H9 (cell line): ENCODE data around the gene TPP1. TPM values are rescaled to one million over a fixed set of nuclear protein-coding genes. Genes with fewer than 3 reads are reported as not detected.

Experiments used
- DNase-seq: peaks from one replicate; pipeline ENCODE4 v3.0.0-alpha.2; 2017
- H2AFZ ChIP-seq: one replicate; pipeline ENCODE4 v1.6.1; 2013; ENCODE audit warnings: mild to moderate bottlenecking, low read length, control low read depth, moderate library complexity
- H2AK5ac ChIP-seq: 2 replicates; pipeline ENCODE4 v1.6.1; 2013; ENCODE audit warnings: low read length, control low read depth, mixed read lengths; ENCODE audit not compliant: insufficient read length
- H2BK120ac ChIP-seq: one replicate; pipeline ENCODE4 v1.6.1; 2013; ENCODE audit warnings: low read depth, mild to moderate bottlenecking, low read length, control low read depth, inconsistent platforms; ENCODE audit not compliant: poor library complexity, severe bottlenecking
- H2BK12ac ChIP-seq: 2 replicates; pipeline ENCODE4 v1.6.1; 2013; ENCODE audit warnings: low read length, control low read depth, mixed read lengths, low read depth; ENCODE audit not compliant: insufficient read length
- H2BK15ac ChIP-seq: 2 replicates; pipeline ENCODE4 v1.6.1; 2013; ENCODE audit warnings: low read depth, low read length, control low read depth
- H2BK20ac ChIP-seq: one replicate; pipeline ENCODE4 v1.6.1; 2013; ENCODE audit warnings: low read depth, mild to moderate bottlenecking, low read length, control low read depth, inconsistent platforms; ENCODE audit not compliant: poor library complexity, severe bottlenecking
- H2BK5ac ChIP-seq: 2 replicates; pipeline ENCODE4 v1.6.1; 2013; ENCODE audit warnings: low read length, control low read depth, mixed read lengths; ENCODE audit not compliant: insufficient read length
- H3K14ac ChIP-seq: 2 replicates; pipeline ENCODE4 v1.6.1; 2013; ENCODE audit warnings: low read length, control low read depth; ENCODE audit not compliant: insufficient read depth
- H3K18ac ChIP-seq: 2 replicates; pipeline ENCODE4 v1.6.1; 2013; ENCODE audit warnings: low read depth, mild to moderate bottlenecking, mixed read lengths, low read length, control low read depth; ENCODE audit not compliant: insufficient read length
- H3K23ac ChIP-seq: 2 replicates; pipeline ENCODE4 v1.6.1; 2013; ENCODE audit warnings: low read length, control low read depth, mixed read lengths, low read depth; ENCODE audit not compliant: insufficient read length
- H3K23me2 ChIP-seq: 2 replicates; pipeline ENCODE4 v1.6.1; 2013; ENCODE audit warnings: low read depth, mild to moderate bottlenecking, mixed read lengths, low read length, control low read depth; ENCODE audit not compliant: insufficient read length, poor library complexity, severe bottlenecking
- H3K27ac ChIP-seq: 2 replicates; pipeline ENCODE4 v1.5.1; 2013; ENCODE audit warnings: low read length, control low read depth, mixed read lengths, low read depth; ENCODE audit not compliant: insufficient read length
- H3K27me3 ChIP-seq: 2 replicates; pipeline ENCODE4 v1.6.1; 2013; ENCODE audit warnings: low read length, control low read depth, inconsistent platforms; ENCODE audit not compliant: insufficient read depth
- H3K4ac ChIP-seq: 2 replicates; pipeline ENCODE4 v1.6.1; 2013; ENCODE audit warnings: low read depth, mild to moderate bottlenecking, control low read depth, inconsistent platforms, low read length, moderate library complexity
- H3K4me1 ChIP-seq: 2 replicates; pipeline ENCODE4 v1.6.1; 2013; ENCODE audit warnings: low read length, control low read depth, inconsistent platforms; ENCODE audit not compliant: insufficient read depth
- H3K4me2 ChIP-seq: 2 replicates; pipeline ENCODE4 v1.6.1; 2013; ENCODE audit warnings: low read length, control low read depth, mixed read lengths; ENCODE audit not compliant: insufficient read length, insufficient read depth
- H3K56ac ChIP-seq: 2 replicates; pipeline ENCODE4 v1.6.1; 2013; ENCODE audit warnings: low read depth, mild to moderate bottlenecking, mixed read lengths, low read length, control low read depth; ENCODE audit not compliant: insufficient read length
- H3K79me1 ChIP-seq: 2 replicates; pipeline ENCODE4 v1.6.1; 2013; ENCODE audit warnings: low read depth, mild to moderate bottlenecking, moderate library complexity, low read length, control low read depth, inconsistent platforms; ENCODE audit not compliant: insufficient read depth, poor library complexity, severe bottlenecking
- H3K79me2 ChIP-seq: 2 replicates; pipeline ENCODE4 v1.6.1; 2013; ENCODE audit warnings: low read length, control low read depth, inconsistent platforms; ENCODE audit not compliant: insufficient read depth
- H3K9ac ChIP-seq: 2 replicates; pipeline ENCODE4 v1.6.1; 2013; ENCODE audit warnings: low read length, control low read depth, mixed read lengths; ENCODE audit not compliant: insufficient read length; ENCODE audit errors: extremely low read depth
- H3K9me3 ChIP-seq: one replicate; pipeline ENCODE4 v1.6.1; 2013; ENCODE audit warnings: low read depth, low read length, inconsistent platforms; ENCODE audit not compliant: control insufficient read depth
- H3T11ph ChIP-seq: one replicate; pipeline ENCODE4 v1.6.1; 2013; ENCODE audit warnings: mild to moderate bottlenecking, low read length, control low read depth, inconsistent platforms
- H4K20me1 ChIP-seq: one replicate; pipeline ENCODE4 v1.6.1; 2013; ENCODE audit not compliant: control insufficient read depth, insufficient read length, insufficient read depth
- H4K5ac ChIP-seq: 2 replicates; pipeline ENCODE4 v1.6.1; 2013; ENCODE audit warnings: low read depth, mild to moderate bottlenecking, mixed read lengths, low read length, control low read depth; ENCODE audit not compliant: insufficient read length
- H4K8ac ChIP-seq: replicated peaks from 2 replicates; pipeline ENCODE4 v1.6.1; 2013; ENCODE audit warnings: low read length, control low read depth, mixed read lengths, low read depth; ENCODE audit not compliant: insufficient read length
- H4K91ac ChIP-seq: 2 replicates; pipeline ENCODE4 v1.6.1; 2013; ENCODE audit warnings: low read depth, mild to moderate bottlenecking, moderate library complexity, mixed read lengths, low read length, control low read depth; ENCODE audit not compliant: insufficient read length
- H3K27ac Mint-ChIP-seq, 3 experiments: 2 replicates in 2 of 3; 3 replicates in 1 of 3; pipeline ENCODE4 v1.8.0; 2020 to 2021; ENCODE audit warnings: mixed read lengths in 3 of 3, mild to moderate bottlenecking in 1 of 3, moderate library complexity in 1 of 3
- H3K27me3 Mint-ChIP-seq: 2 replicates; pipeline ENCODE4 v1.8.0; 2021; ENCODE audit warnings: low read depth, mild to moderate bottlenecking, moderate library complexity, mixed read lengths
- H3K36me3 Mint-ChIP-seq, 3 experiments: 2 replicates in 2 of 3; 3 replicates in 1 of 3; pipeline ENCODE4 v1.8.0; 2020 to 2021; ENCODE audit warnings: low read depth in 3 of 3, mixed read lengths in 3 of 3; ENCODE audit not compliant: insufficient read depth in 1 of 3
- H3K4me1 Mint-ChIP-seq, 2 experiments: 2 replicates each; pipeline ENCODE4 v1.8.0; 2020; ENCODE audit warnings: mixed read lengths in 2 of 2
- H3K4me3 Mint-ChIP-seq, 2 experiments: 2 replicates in 1 of 2; 3 replicates in 1 of 2; pipeline ENCODE4 v1.8.0; 2020 to 2021; ENCODE audit warnings: mild to moderate bottlenecking in 2 of 2, mixed read lengths in 2 of 2, moderate library complexity in 1 of 2
- H3K9me3 Mint-ChIP-seq, 2 experiments: 2 replicates in 1 of 2; 3 replicates in 1 of 2; pipeline ENCODE4 v1.8.0; 2020; ENCODE audit warnings: mild to moderate bottlenecking in 2 of 2, mixed read lengths in 2 of 2, moderate library complexity in 1 of 2
- CTCF ChIP-seq: fragments of 200-600 bp; sonication (generic); conservative IDR thresholded peaks from 3 replicates; pipeline ENCODE4 v1.8.0; 2021; ENCODE audit warnings: antibody characterized with exemption, mild to moderate bottlenecking
- WGBS: extraction: QIAGEN DNeasy Blood & Tissue Kit; methylation state at CpG from one replicate; pipeline ENCODE4 v1.1.7; 2013; ENCODE audit warnings: missing lambda C conversion rate, low lambda C conversion rate, mixed read lengths; ENCODE audit not compliant: insufficient read length; ENCODE audit errors: extremely low coverage; 5-methylcytosine and 5-hydroxymethylcytosine counted together
- total RNA-seq: library from RNA; stranded (reverse); gene quantifications from 2 replicates; pipeline ENCODE4 v1.2.1, GENCODE V29; 2021

TPP1 gene
- total RNA-seq, 1 experiment from 2014 or later = 37.2 TPM

- Histone ChIP-seq H3K79me2 (no peaks in the 10 kb centered on the region), H3K56ac (no peak overlapping the region), H3K23me2 (peaks cover 7% of the 10 kb centered on the region), H2BK20ac (no peak overlapping the region), H2AFZ (no peak overlapping the region), H3K27me3 (peaks cover 13% of the 10 kb centered on the region; the same call in 1 of the 2 replicates), H2BK12ac (no peak overlapping the region), H2BK15ac (no peak overlapping the region), H2AK5ac (no peak overlapping the region), H3K4ac (no peak overlapping the region), H3K9me3 (no peaks in the 10 kb centered on the region), H4K8ac (no peak overlapping the region), H3T11ph (no peak overlapping the region), H3K14ac (no peak overlapping the region), H3K79me1 (no peaks in the 10 kb centered on the region), H2BK5ac (no peak overlapping the region), H4K20me1 (no peaks in the 10 kb centered on the region), H3K18ac (no peak overlapping the region), H3K9ac (no peak overlapping the region), H4K91ac (no peak overlapping the region), H3K27ac (no peak overlapping the region), H3K23ac (no peak overlapping the region), H2BK120ac (no peak overlapping the region), H3K4me2 (no peak overlapping the region), H4K5ac (no peak overlapping the region), H3K4me1 (peaks cover 1% of the 10 kb centered on the region; the same call in 1 of the 2 replicates)
- no peak overlapping the region for H3K27ac Mint-ChIP-seq
- no CpG with 5 or more reads among the region's 3 CpGs for WGBS
- no peak overlapping the region for H3K4me3 Mint-ChIP-seq
- no peak for DNase-seq
- H3K4me1 Mint-ChIP-seq = peaks cover 10 to 11% of the 10 kb centered on the region in 2 experiments
- no peak for TF ChIP-seq CTCF
- H3K9me3 Mint-ChIP-seq = no peaks in the 10 kb centered on the region
- peaks cover 24% of the 10 kb centered on the region for H3K27me3 Mint-ChIP-seq
- no peaks in the 10 kb centered on the region for H3K36me3 Mint-ChIP-seq
Measured at GRCh38 chr11:6660712-6661111, 41.5 kb upstream of the TPP1 start.
